WTC11 (cell line): ENCODE data around the gene SDK2. TPM values are rescaled to one million over a fixed set of nuclear protein-coding genes. Genes with fewer than 3 reads are reported as not detected.

ENCODE experiments used
- ATAC-seq: fragments of 200-7000 bp; cut with Tn5 transposase; 2 replicates; pipeline ENCODE4 v1.10.0; 2021; ENCODE audit warnings: mild to moderate bottlenecking, moderate library complexity
- CTCF ChIA-PET: fragments of 300-600 bp; sonication (Branson Sonifier 250); formaldehyde crosslinking; loops from one replicate; lab custom pipeline; 2021; ENCODE audit warnings: antibody characterized with exemption; lab: Charles Lee
- POLR2A ChIA-PET: fragments of 350-600 bp; sonication (Branson Sonifier 250); formaldehyde crosslinking; loops from one replicate; lab custom pipeline; 2021; ENCODE audit warnings: antibody characterized with exemption; lab: Charles Lee
- DNase-seq: peaks from one replicate; pipeline ENCODE4 v3.0.0; 2021; ENCODE audit warnings: low spot score
- H3K27ac Mint-ChIP-seq: 2 replicates; pipeline ENCODE4 v1.8.0; 2021; ENCODE audit warnings: mixed read lengths
- H3K27me3 Mint-ChIP-seq: 2 replicates; pipeline ENCODE4 v1.8.0; 2021; ENCODE audit warnings: low read depth, mild to moderate bottlenecking, moderate library complexity, mixed read lengths
- H3K36me3 Mint-ChIP-seq: 2 replicates; pipeline ENCODE4 v1.8.0; 2021; ENCODE audit warnings: mixed read lengths
- H3K4me1 Mint-ChIP-seq: 2 replicates; pipeline ENCODE4 v1.8.0; 2022; ENCODE audit warnings: mixed read lengths
- H3K4me3 Mint-ChIP-seq: 2 replicates; pipeline ENCODE4 v1.8.0; 2021; ENCODE audit warnings: mild to moderate bottlenecking, moderate library complexity, mixed read lengths
- H3K9me3 Mint-ChIP-seq: 2 replicates; pipeline ENCODE4 v1.8.0; 2021; ENCODE audit warnings: mixed read lengths
- CREB1 ChIP-seq: sonication (generic); formaldehyde crosslinking; IDR thresholded peaks from 2 replicates; pipeline ENCODE4 v1.8.0; 2023; ENCODE audit warnings: mild to moderate bottlenecking, missing genetic modification reagents
- CTCF ChIP-seq: fragments of 200-600 bp; IDR thresholded peaks from 2 replicates; pipeline ENCODE4 v1.8.0; 2022; ENCODE audit warnings: antibody characterized with exemption
- FOXP4 ChIP-seq: sonication (generic); formaldehyde crosslinking; IDR thresholded peaks from 2 replicates; pipeline ENCODE4 v1.8.0; 2022; ENCODE audit warnings: mild to moderate bottlenecking, missing genetic modification reagents
- GTF2I ChIP-seq: fragments of 250-450 bp; sonication (Bioruptor Pico); conservative IDR thresholded peaks from 2 replicates; pipeline ENCODE4 v1.4.0; 2021; ENCODE audit warnings: mild to moderate bottlenecking
- HMGA2 ChIP-seq: fragments of 250-450 bp; sonication (Bioruptor Pico); IDR thresholded peaks from 2 replicates; pipeline ENCODE4 v1.4.0; 2021; ENCODE audit warnings: mild to moderate bottlenecking, moderate library complexity
- HMGXB4 ChIP-seq: sonication (generic); formaldehyde crosslinking; IDR thresholded peaks from 2 replicates; pipeline ENCODE4 v1.8.1; 2023; ENCODE audit warnings: mild to moderate bottlenecking, moderate library complexity, missing genetic modification reagents
- IRF2 ChIP-seq: sonication (generic); formaldehyde crosslinking; IDR thresholded peaks from 2 replicates; pipeline ENCODE4 v1.8.0; 2022; ENCODE audit warnings: low read depth, missing genetic modification reagents, borderline replicate concordance
- JAZF1 ChIP-seq: fragments of 250-450 bp; sonication (Bioruptor Pico); IDR thresholded peaks from 2 replicates; pipeline ENCODE4 v1.9.0; 2021; ENCODE audit warnings: moderate library complexity, mild to moderate bottlenecking, inconsistent platforms
- JUN ChIP-seq: sonication (generic); formaldehyde crosslinking; IDR thresholded peaks from 2 replicates; pipeline ENCODE4 v1.8.0; 2023; ENCODE audit warnings: mild to moderate bottlenecking, missing genetic modification reagents
- PRRX2 ChIP-seq: fragments of 250-450 bp; sonication (Bioruptor Pico); IDR thresholded peaks from 2 replicates; pipeline ENCODE4 v1.8.0; 2021; ENCODE audit warnings: mild to moderate bottlenecking
- RELA ChIP-seq: sonication (generic); formaldehyde crosslinking; IDR thresholded peaks from 2 replicates; pipeline ENCODE4 v1.8.1; 2022; ENCODE audit warnings: missing genetic modification reagents, mild to moderate bottlenecking, borderline replicate concordance
- SMAD4 ChIP-seq: sonication (generic); formaldehyde crosslinking; IDR thresholded peaks from 2 replicates; pipeline ENCODE4 v1.8.0; 2022; ENCODE audit warnings: mild to moderate bottlenecking, missing genetic modification reagents
- SP1 ChIP-seq: sonication (generic); formaldehyde crosslinking; conservative IDR thresholded peaks from 2 replicates; pipeline ENCODE4 v1.8.1; 2022; ENCODE audit warnings: missing genetic modification reagents
- STAT6 ChIP-seq: sonication (generic); formaldehyde crosslinking; conservative IDR thresholded peaks from 2 replicates; pipeline ENCODE4 v1.8.1; 2023; ENCODE audit warnings: mild to moderate bottlenecking, low read depth, missing genetic modification reagents, moderate library complexity
- TEAD1 ChIP-seq: sonication (generic); formaldehyde crosslinking; IDR thresholded peaks from 2 replicates; pipeline ENCODE4 v1.8.0; 2022; ENCODE audit warnings: mild to moderate bottlenecking, missing genetic modification reagents
- USF1 ChIP-seq: sonication (generic); formaldehyde crosslinking; IDR thresholded peaks from 2 replicates; pipeline ENCODE4 v1.8.0; 2022; ENCODE audit warnings: mild to moderate bottlenecking, missing genetic modification reagents
- USF2 ChIP-seq: sonication (generic); formaldehyde crosslinking; IDR thresholded peaks from 2 replicates; pipeline ENCODE4 v1.8.1; 2023; ENCODE audit warnings: mild to moderate bottlenecking, missing genetic modification reagents, moderate library complexity
- ZBTB21 ChIP-seq: sonication (generic); formaldehyde crosslinking; IDR thresholded peaks from 2 replicates; pipeline ENCODE4 v1.8.1; 2023; ENCODE audit warnings: mild to moderate bottlenecking, missing genetic modification reagents, borderline replicate concordance
- ZBTB43 ChIP-seq: sonication (generic); formaldehyde crosslinking; IDR thresholded peaks from 2 replicates; pipeline ENCODE4 v1.8.1; 2023; ENCODE audit warnings: mild to moderate bottlenecking, missing genetic modification reagents
- ZNF219 ChIP-seq: sonication (generic); formaldehyde crosslinking; IDR thresholded peaks from 2 replicates; pipeline ENCODE4 v1.8.0; 2023; ENCODE audit warnings: missing genetic modification reagents, mild to moderate bottlenecking, borderline replicate concordance
- ZNF317 ChIP-seq: sonication (generic); formaldehyde crosslinking; IDR thresholded peaks from 2 replicates; pipeline ENCODE4 v1.8.1; 2023; ENCODE audit warnings: low read depth, mild to moderate bottlenecking, moderate library complexity, missing genetic modification reagents, borderline replicate concordance
- ZNF416 ChIP-seq: fragments of 250-450 bp; sonication (Bioruptor Pico); IDR thresholded peaks from 2 replicates; pipeline ENCODE4 v1.9.0; 2021; ENCODE audit warnings: mild to moderate bottlenecking, inconsistent platforms
- ZNF671 ChIP-seq: fragments of 250-450 bp; sonication (Bioruptor Pico); IDR thresholded peaks from 2 replicates; pipeline ENCODE4 v1.8.0; 2021; ENCODE audit warnings: mild to moderate bottlenecking
- ZSCAN18 ChIP-seq: fragments of 250-450 bp; sonication (Bioruptor Pico); IDR thresholded peaks from 2 replicates; pipeline ENCODE4 v2.1.2; 2022; ENCODE audit warnings: mild to moderate bottlenecking, moderate library complexity
- total RNA-seq: library from RNA; stranded (reverse); gene quantifications from 3 replicates; pipeline ENCODE4 v1.2.3, GENCODE V29; 2021

Gene SDK2
- total RNA-seq, 1 experiment from 2014 or later = 14.8 TPM

- Mint-ChIP-seq H3K36me3 (no peaks in the 10 kb centered on the region), H3K27me3 (no peaks in the 10 kb centered on the region)
- no peak for DNase-seq
- ATAC-seq = no peak
- no peak for TF ChIP-seq SMAD4 (CRISPR knock-in tag)
- TF ChIP-seq SP1 (CRISPR knock-in tag) = no peak
- TF ChIP-seq CREB1 (CRISPR knock-in tag) = no peak
- TF ChIP-seq RELA (CRISPR knock-in tag) = no peak
- no peak for TF ChIP-seq ZBTB21 (CRISPR knock-in tag)
- TF ChIP-seq PRRX2 (CRISPR knock-in tag) = no peak
- TF ChIP-seq JUN (CRISPR knock-in tag) = no peak
- TF ChIP-seq ZNF416 (CRISPR knock-in tag) = no peak
- no peak for TF ChIP-seq USF2 (CRISPR knock-in tag)
- no peak for TF ChIP-seq IRF2 (CRISPR knock-in tag)
- TF ChIP-seq, all 79 proteins: peak for 0
- ChIA-PET CTCF (no interaction called here), POLR2A (no interaction called here)
- Mint-ChIP-seq H3K27ac (no peak overlapping the region), H3K9me3 (no peaks in the 10 kb centered on the region), H3K4me1 (peaks cover 25% of the 10 kb centered on the region), H3K4me3 (no peak overlapping the region)
Measured at GRCh38 chr17:73609060-73609459, 35.2 kb downstream of the SDK2 start.

- no peaks in the 10 kb centered on the region for H3K9me3 Mint-ChIP-seq
- DNase-seq (no peak), ATAC-seq (no peak)
- peaks cover 16% of the 10 kb centered on the region for H3K4me1 Mint-ChIP-seq
- no peak overlapping the region for H3K27ac Mint-ChIP-seq
- H3K27me3 Mint-ChIP-seq = no peaks in the 10 kb centered on the region
- no peak overlapping the region for H3K4me3 Mint-ChIP-seq
- ChIA-PET CTCF (interaction anchor here (1.4 kb wide), 1 partner anchor 41 kb away, joined by 3 read pairs; no protein-coding TSS in a partner anchor), POLR2A (no interaction called here)
- H3K36me3 Mint-ChIP-seq = no peaks in the 10 kb centered on the region
- TF ChIP-seq GTF2I (CRISPR knock-in tag) = no peak
- TF ChIP-seq STAT6 (CRISPR knock-in tag) = no peak
- TF ChIP-seq CTCF = no peak
- TF ChIP-seq TEAD1 (CRISPR knock-in tag) = no peak
- TF ChIP-seq HMGXB4 (CRISPR knock-in tag) = no peak
- TF ChIP-seq HMGA2 (CRISPR knock-in tag) = no peak
- no peak for TF ChIP-seq ZNF671 (CRISPR knock-in tag)
- no peak for TF ChIP-seq FOXP4
- no peak for TF ChIP-seq ZNF219 (CRISPR knock-in tag)
- TF ChIP-seq ZNF317 (CRISPR knock-in tag) = no peak
- TF ChIP-seq USF1 (CRISPR knock-in tag) = no peak
- no peak for TF ChIP-seq ZSCAN18 (CRISPR knock-in tag)
- no peak for TF ChIP-seq ZBTB43 (CRISPR knock-in tag)
- TF ChIP-seq JAZF1 (CRISPR knock-in tag) = no peak
Measured at GRCh38 chr17:73605444-73605843, 38.8 kb downstream of the SDK2 start.
